Spleen (tissue), 11 donors: ENCODE measurements around the gene PLCH1. TPM values are rescaled to one million over a fixed set of nuclear protein-coding genes. Genes with fewer than 3 reads are reported as not detected.

Experiments used
- DNase-seq: peaks from one replicate; pipeline ENCODE4 v3.0.0-alpha.2; 2020
- H3K27ac ChIP-seq, 8 donors: fragments of 200-600 bp; sonication (generic) in 7 of 8; 1 replicate in 4 of 8; 2 replicates in 4 of 8; pipeline versions ENCODE4 v1.5.0 to v1.8.0; 2016 to 2021; ENCODE audit warnings: inconsistent platforms in 4 of 8, mild to moderate bottlenecking in 4 of 8, moderate library complexity in 1 of 8
- H3K27me3 ChIP-seq, 7 donors: fragments of 200-600 bp; sonication (generic) in 6 of 7; replicated peaks in 1 of 7; 1 replicate in 4 of 7; 2 replicates in 3 of 7; pipeline versions ENCODE4 v1.5.0 to v1.8.0; 2016 to 2021; ENCODE audit warnings: inconsistent platforms in 3 of 7, mild to moderate bottlenecking in 1 of 7
- H3K36me3 ChIP-seq, 6 donors: fragments of 200-600 bp; sonication (generic) in 5 of 6; 1 replicate in 4 of 6; 2 replicates in 2 of 6; pipeline versions ENCODE4 v1.5.0 to v1.8.0; 2016 to 2021; ENCODE audit warnings: inconsistent platforms in 2 of 6
- H3K4me1 ChIP-seq, 6 donors: fragments of 200-600 bp; sonication (generic) in 5 of 6; 1 replicate in 3 of 6; 2 replicates in 3 of 6; pipeline versions ENCODE4 v1.5.0 to v1.8.0; 2016 to 2021; ENCODE audit warnings: inconsistent platforms in 3 of 6
- H3K4me3 ChIP-seq, 8 donors: fragments of 200-600 bp; sonication (generic) in 7 of 8; 1 replicate in 4 of 8; 2 replicates in 4 of 8; pipeline versions ENCODE4 v1.5.0 to v1.8.0; 2016 to 2021; ENCODE audit warnings: inconsistent platforms in 4 of 8, mild to moderate bottlenecking in 4 of 8, moderate library complexity in 2 of 8
- H3K9me3 ChIP-seq, 8 donors: fragments of 200-600 bp; sonication (generic) in 7 of 8; 1 replicate in 4 of 8; 2 replicates in 4 of 8; pipeline versions ENCODE4 v1.5.0 to v1.8.0; 2016 to 2021; ENCODE audit warnings: inconsistent platforms in 4 of 8
- CTCF ChIP-seq, 11 experiments: fragments of 200-600 bp in 7 of 11; fragments of 450-650 bp in 4 of 11; sonication (generic) in 4 of 11; IDR thresholded peaks in 8 of 11; conservative IDR thresholded peaks in 3 of 11; 1 replicate in 7 of 11; 2 replicates in 4 of 11; pipeline versions ENCODE4 v1.4.0 to v1.8.0; 2016 to 2021; ENCODE audit warnings: antibody characterized with exemption in 11 of 11, inconsistent platforms in 4 of 11, mild to moderate bottlenecking in 1 of 11
- POLR2A ChIP-seq, 3 donors: fragments of 450-650 bp; IDR thresholded peaks; one replicate each; pipeline ENCODE4 v1.5.1; 2017; ENCODE audit warnings: antibody characterized with exemption in 3 of 3, mild to moderate bottlenecking in 1 of 3
- POLR2AphosphoS5 ChIP-seq, 3 donors: sonication (generic); formaldehyde crosslinking; IDR thresholded peaks; one replicate each; pipeline ENCODE4 v1.5.1; 2017; ENCODE audit warnings: antibody characterized with exemption in 3 of 3
- WGBS, 5 donors: extraction: QIAGEN DNeasy Blood & Tissue Kit in 3 of 5; methylation state at CpG; one replicate each; pipeline versions ENCODE4 v1.1.5 to v1.1.7; 2013 to 2018; 5-methylcytosine and 5-hydroxymethylcytosine counted together
- intact Hi-C: fragments of 100-400 bp; cut with DNase I; formaldehyde crosslinking; loops from one replicate; pipeline ENCODE4 v1.15.0; 2023; ENCODE audit warnings: low total_unique reads
- polyA plus RNA-seq, 3 donors: library from polyadenylated mRNA; stranded (reverse); fragments of 200-250 nt; gene quantifications; one replicate each; pipeline ENCODE4 v1.2.1, GENCODE V29; 2013
- total RNA-seq, 7 donors: library from RNA; depleted of rRNA in 3 of 7; stranded (reverse); fragments of >200 nt in 3 of 7; fragmentation: NEBNext Ultra II Directional in 4 of 7; extraction: Animal tissue kit (Norgen Biotek cat#: 25700) in 4 of 7; gene quantifications; one replicate each; pipeline versions ENCODE4 v1.1.0 to v1.2.1, GENCODE V29; 2016 to 2021
- donor health status: healthy with polysubstance abuse.
- donor health status: DM: no; HTN: no; CAD: no; lungs with moderate emphysema.
- donor health status: DM: no; HTN: no; CAD: no.
- donor health status: Bipolar disorder and iron deficiency.
- donor health status: healthy.
- donor health status: DM: no; HTN: no; CAD: no.
- donor health status: DM: yes; HTN: yes; CAD: no.

Gene PLCH1
- total and polyA plus RNA-seq, 10 donors = 0.02 to 0.37 (median 0.13) TPM; not detected in 1

GRCh38 chr3:155504682-155505081, 240.2 kb downstream of the PLCH1 start:
- TF ChIP-seq POLR2AphosphoS5 (IDR thresholded peaks at IDR 0.05) (no peak), POLR2A (IDR thresholded peaks at IDR 0.05) (no peak), CTCF (IDR thresholded peaks at IDR 0.05 in 8 of 11, conservative IDR thresholded peaks at IDR 0.05 in 3 of 11) (no peak)
- 60 to 85% (median 78%) methylated on average over 1 of the region's 1 CpG for WGBS, 5 donors
- DNase-seq = no peak
- no peak overlapping the region for H3K4me3 ChIP-seq
- no peaks in the 10 kb centered on the region for H3K9me3 ChIP-seq
- no peaks in the 10 kb centered on the region for H3K36me3 ChIP-seq
- H3K27ac ChIP-seq = no peak overlapping the region
- no peaks in the 10 kb centered on the region for H3K4me1 ChIP-seq
- no peaks in the 10 kb centered on the region for H3K27me3 ChIP-seq
- intact Hi-C loops = no loop called here

DNA sequence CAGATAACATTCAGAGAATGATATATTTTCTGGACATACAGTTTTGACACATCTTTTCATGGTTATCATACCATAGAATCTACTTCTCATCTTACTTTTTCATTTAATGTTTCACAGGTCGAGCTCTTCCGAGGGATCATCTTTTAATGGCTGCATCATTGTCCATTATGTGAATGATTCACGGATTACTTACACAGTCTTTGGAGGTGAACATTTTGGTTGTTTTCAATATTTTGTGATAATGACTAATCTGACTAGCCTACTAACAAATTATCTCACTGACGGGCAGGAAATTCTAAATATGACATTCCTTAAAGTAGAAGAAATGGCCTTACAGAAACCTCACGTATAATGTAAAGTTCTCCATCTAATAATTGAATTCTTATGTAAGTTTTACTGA, 242.2 kb downstream of the PLCH1 start:
- Histone ChIP-seq H3K27ac (no peak overlapping the region), H3K27me3 (no peaks in the 10 kb centered on the region), H3K4me1 (no peaks in the 10 kb centered on the region), H3K4me3 (no peak overlapping the region), H3K9me3 (no peaks in the 10 kb centered on the region), H3K36me3 (no peaks in the 10 kb centered on the region)
- intact Hi-C loops = no loop called here
- DNase-seq = no peak
- TF ChIP-seq POLR2AphosphoS5 (IDR thresholded peaks at IDR 0.05) = no peak
- TF ChIP-seq CTCF (IDR thresholded peaks at IDR 0.05 in 8 of 11, conservative IDR thresholded peaks at IDR 0.05 in 3 of 11) = no peak
- TF ChIP-seq POLR2A (IDR thresholded peaks at IDR 0.05) = no peak
- WGBS, 5 donors = 80 to 93% (median 89%) methylated on average over 5 of the region's 5 CpGs

- Histone ChIP-seq H3K27me3 (no peaks in the 10 kb centered on the region), H3K9me3 (no peaks in the 10 kb centered on the region), H3K36me3 (no peaks in the 10 kb centered on the region), H3K4me1 (no peaks in the 10 kb centered on the region), H3K4me3 (no peak overlapping the region), H3K27ac (no peak overlapping the region)
- intact Hi-C loops = no loop called here
- 78 to 87% (median 82%) methylated on average over 4 of the region's 4 CpGs for WGBS, 5 donors
- no peak for DNase-seq
- TF ChIP-seq POLR2A (IDR thresholded peaks at IDR 0.05) (no peak), POLR2AphosphoS5 (IDR thresholded peaks at IDR 0.05) (no peak), CTCF (IDR thresholded peaks at IDR 0.05 in 8 of 11, conservative IDR thresholded peaks at IDR 0.05 in 3 of 11) (no peak)
Observed at GRCh38 chr3:155500194-155500818, 244.6 kb downstream of the PLCH1 start.

- 73 to 84% (median 79%) methylated on average over 5 of the region's 5 CpGs for WGBS, 5 donors
- H3K27me3 ChIP-seq = no peaks in the 10 kb centered on the region
- no peaks in the 10 kb centered on the region for H3K9me3 ChIP-seq
- H3K27ac ChIP-seq = no peak overlapping the region
- no peak overlapping the region for H3K4me3 ChIP-seq
- no peak for DNase-seq
- no peak for TF ChIP-seq POLR2A (IDR thresholded peaks at IDR 0.05)
- no peak for TF ChIP-seq CTCF (IDR thresholded peaks at IDR 0.05 in 8 of 11, conservative IDR thresholded peaks at IDR 0.05 in 3 of 11)
- H3K4me1 ChIP-seq = peaks cover 0 to 7% (median 0%) of the 10 kb centered on the region in 6 donors
- intact Hi-C loops = no loop called here
- no peaks in the 10 kb centered on the region for H3K36me3 ChIP-seq
Observed at GRCh38 chr3:155497930-155498647, 246.8 kb downstream of the PLCH1 start.
